A549 (cell line): ENCODE measurements around the gene NDUFB4.

Experiments
- CEBPB ChIP-seq, 2 experiments: fragments of >200 bp in 1 of 2; sonication (Bioruptor Twin) in 1 of 2; formaldehyde crosslinking in 1 of 2; IDR thresholded peaks; 2 replicates each; pipeline ENCODE4 v1.6.1; 2012 to 2016
- EP300 ChIP-seq, 2 experiments: fragments of >200 bp; sonication (Bioruptor Twin); formaldehyde crosslinking; IDR thresholded peaks; 2 replicates in 1 of 2; 3 replicates in 1 of 2; pipeline ENCODE4 v1.6.1; 2016 to 2017
- NFE2L2 ChIP-seq: fragments of 150-350 bp; conservative IDR thresholded peaks from 2 replicates; pipeline ENCODE4 v1.6.1; 2014; ENCODE audit warnings: low read length
- POLR2A ChIP-seq: IDR thresholded peaks from 2 replicates; pipeline ENCODE4 v1.6.1; 2012; ENCODE audit warnings: mild to moderate bottlenecking, low read length
- POLR2AphosphoS2 ChIP-seq: conservative IDR thresholded peaks from 2 replicates; pipeline ENCODE4 v1.6.1; 2012; ENCODE audit warnings: low read length, improper control_type of control experiment, inconsistent platforms
- SREBF2 ChIP-seq: fragments of 450-650 bp; IDR thresholded peaks from 2 replicates; pipeline ENCODE4 v1.6.1; 2014; ENCODE audit warnings: mild to moderate bottlenecking, moderate library complexity
- TF ChIP-seq, protein P1 (sequence below): fragments of >200 bp; sonication (Bioruptor Twin); formaldehyde crosslinking; IDR thresholded peaks from 3 replicates; pipeline ENCODE4 v1.5.1; 2016
- TF ChIP-seq, protein P2 (sequence below): IDR thresholded peaks from 2 replicates; pipeline ENCODE4 v1.6.1; 2012; ENCODE audit warnings: low read depth, borderline replicate concordance

DNA sequence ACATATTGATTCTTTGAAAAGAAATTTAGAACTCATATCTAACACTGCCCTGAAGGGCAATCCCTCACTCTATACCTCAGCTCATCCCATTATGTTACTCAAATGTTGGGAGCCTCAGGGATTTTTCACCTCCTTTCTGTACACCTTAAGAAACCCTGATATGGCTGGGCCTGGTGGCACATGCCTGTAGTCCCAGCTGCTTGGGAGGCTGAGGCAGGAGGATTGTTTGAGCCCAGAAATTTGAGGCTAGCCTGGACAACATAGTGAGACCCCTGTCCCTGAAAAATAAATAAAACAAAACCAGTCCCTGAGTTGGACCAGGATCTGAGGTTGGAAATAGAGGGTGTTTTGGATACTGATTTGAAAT, 27.6 kb downstream of the NDUFB4 start:
- TF ChIP-seq EP300 (IDR thresholded peaks at IDR 0.05): no peak
- TF ChIP-seq, protein P1, sequence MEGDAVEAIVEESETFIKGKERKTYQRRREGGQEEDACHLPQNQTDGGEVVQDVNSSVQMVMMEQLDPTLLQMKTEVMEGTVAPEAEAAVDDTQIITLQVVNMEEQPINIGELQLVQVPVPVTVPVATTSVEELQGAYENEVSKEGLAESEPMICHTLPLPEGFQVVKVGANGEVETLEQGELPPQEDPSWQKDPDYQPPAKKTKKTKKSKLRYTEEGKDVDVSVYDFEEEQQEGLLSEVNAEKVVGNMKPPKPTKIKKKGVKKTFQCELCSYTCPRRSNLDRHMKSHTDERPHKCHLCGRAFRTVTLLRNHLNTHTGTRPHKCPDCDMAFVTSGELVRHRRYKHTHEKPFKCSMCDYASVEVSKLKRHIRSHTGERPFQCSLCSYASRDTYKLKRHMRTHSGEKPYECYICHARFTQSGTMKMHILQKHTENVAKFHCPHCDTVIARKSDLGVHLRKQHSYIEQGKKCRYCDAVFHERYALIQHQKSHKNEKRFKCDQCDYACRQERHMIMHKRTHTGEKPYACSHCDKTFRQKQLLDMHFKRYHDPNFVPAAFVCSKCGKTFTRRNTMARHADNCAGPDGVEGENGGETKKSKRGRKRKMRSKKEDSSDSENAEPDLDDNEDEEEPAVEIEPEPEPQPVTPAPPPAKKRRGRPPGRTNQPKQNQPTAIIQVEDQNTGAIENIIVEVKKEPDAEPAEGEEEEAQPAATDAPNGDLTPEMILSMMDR: no peak
- no peak for TF ChIP-seq POLR2A
- TF ChIP-seq SREBF2: no peak
- TF ChIP-seq, protein P2, sequence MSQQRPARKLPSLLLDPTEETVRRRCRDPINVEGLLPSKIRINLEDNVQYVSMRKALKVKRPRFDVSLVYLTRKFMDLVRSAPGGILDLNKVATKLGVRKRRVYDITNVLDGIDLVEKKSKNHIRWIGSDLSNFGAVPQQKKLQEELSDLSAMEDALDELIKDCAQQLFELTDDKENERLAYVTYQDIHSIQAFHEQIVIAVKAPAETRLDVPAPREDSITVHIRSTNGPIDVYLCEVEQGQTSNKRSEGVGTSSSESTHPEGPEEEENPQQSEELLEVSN: no peak
- no peak for TF ChIP-seq POLR2AphosphoS2
- TF ChIP-seq NFE2L2: no peak
- TF ChIP-seq CEBPB (IDR thresholded peaks at IDR 0.05): no peak
